ENCODE data around the gene HVCN1.
"Not testable (repeated sequence)": the region's sequence is repeated elsewhere in the genome, so short reads cannot be mapped to it uniquely, and the experiment has no call there.

HVCN1 gene

GRCh38 chr12:110661337-110661972, 27.5 kb downstream of the HVCN1 start:
- DNase-seq = peak; percentile 83

- no peak for DNase-seq
Observed at GRCh38 chr12:110658878-110659277, 30.0 kb downstream of the HVCN1 start.

- DNase-seq = no peak
Observed at GRCh38 chr12:110658242-110658641, 30.7 kb downstream of the HVCN1 start.

- DNase-seq = no peak
Observed at GRCh38 chr12:110657747-110658146, 31.2 kb downstream of the HVCN1 start.

GRCh38 chr12:110656071-110656655, 32.8 kb downstream of the HVCN1 start:
- DNase-seq = no peak

- DNase-seq = not testable (repeated sequence)
Observed at GRCh38 chr12:110654238-110654637, 34.7 kb downstream of the HVCN1 start.

GRCh38 chr12:110649341-110649847, 39.5 kb downstream of the HVCN1 start:
- DNase-seq = peak; percentile 23

- DNase-seq = no peak
Observed at GRCh38 chr12:110647631-110648040, 41.3 kb downstream of the HVCN1 start.

GRCh38 chr12:110641521-110641920, 47.4 kb downstream of the HVCN1 start:
- DNase-seq = no peak

GRCh38 chr12:110640275-110641025, 48.5 kb downstream of the HVCN1 start:
- DNase-seq = no peak

- DNase-seq = peak; percentile 41
Observed at GRCh38 chr12:110639336-110640141, 49.4 kb downstream of the HVCN1 start.

GRCh38 chr12:110638796-110639195, 50.1 kb downstream of the HVCN1 start:
- DNase-seq = no peak

- DNase-seq = no peak
Observed at GRCh38 chr12:110637869-110638441, 51.0 kb downstream of the HVCN1 start.

- DNase-seq = no peak
Observed at GRCh38 chr12:110636516-110636915, 52.4 kb downstream of the HVCN1 start.

- no peak for DNase-seq
Observed at GRCh38 chr12:110635055-110635454, 53.9 kb downstream of the HVCN1 start.

- DNase-seq = no peak
Observed at GRCh38 chr12:110627500-110628195, 61.3 kb downstream of the HVCN1 start.

GRCh38 chr12:110622582-110622981, 66.3 kb downstream of the HVCN1 start:
- DNase-seq = no peak

- DNase-seq = peak; percentile 37
Observed at GRCh38 chr12:110619534-110619953, 69.4 kb downstream of the HVCN1 start.

GRCh38 chr12:110616471-110617115, 72.3 kb downstream of the HVCN1 start:
- no peak for DNase-seq

- no peak for DNase-seq
Observed at GRCh38 chr12:110615171-110615570, 73.7 kb downstream of the HVCN1 start.

Data from hematopoietic multipotent progenitor cell treated with erythropoietin and hydrocortisone succinate and interleukin-3 and kit ligand, for 4 days (in vitro differentiated cells).